Tibial nerve (tissue), 4 donors: ENCODE data around the gene SCN7A. TPM values are rescaled to one million over a fixed set of nuclear protein-coding genes. Genes with fewer than 3 reads are reported as not detected.
A peak's percentile ranks its signal among the peaks of the same experiment; 100 is the strongest.

Experiments
- DNase-seq, 2 donors: peaks; one replicate each; pipeline ENCODE4 v3.0.0-alpha.2; 2019; ENCODE audit warnings: low spot score in 2 of 2
- H3K27ac ChIP-seq, 4 donors: fragments of 200-600 bp; sonication (generic) in 3 of 4; one replicate each; pipeline ENCODE4 v1.5.1; 2017 to 2019; ENCODE audit warnings: mild to moderate bottlenecking in 1 of 4
- H3K27me3 ChIP-seq, 2 donors: fragments of 200-600 bp; sonication (generic) in 1 of 2; one replicate each; pipeline versions ENCODE4 v1.5.1 to v1.6.0; 2017 to 2019
- H3K36me3 ChIP-seq, 3 donors: fragments of 200-600 bp; sonication (generic); one replicate each; pipeline ENCODE4 v1.5.1; 2018 to 2019
- H3K4me1 ChIP-seq, 4 donors: fragments of 200-600 bp; sonication (generic) in 3 of 4; one replicate each; pipeline ENCODE4 v1.5.1; 2017 to 2019
- H3K4me3 ChIP-seq, 4 donors: fragments of 200-600 bp; sonication (generic) in 3 of 4; one replicate each; pipeline ENCODE4 v1.5.1; 2017 to 2019; ENCODE audit warnings: mild to moderate bottlenecking in 1 of 4, moderate library complexity in 1 of 4
- H3K9me3 ChIP-seq, 4 donors: fragments of 200-600 bp; sonication (generic) in 3 of 4; one replicate each; pipeline ENCODE4 v1.5.1; 2017 to 2019
- EP300 ChIP-seq, 2 donors: sonication (generic); formaldehyde crosslinking; IDR thresholded peaks; one replicate each; pipeline ENCODE4 v1.6.1; 2017; ENCODE audit warnings: antibody characterized with exemption in 2 of 2, mild to moderate bottlenecking in 1 of 2
- POLR2A ChIP-seq, 2 donors: fragments of 450-650 bp; IDR thresholded peaks; one replicate each; pipeline ENCODE4 v1.6.1; 2017; ENCODE audit warnings: antibody characterized with exemption in 2 of 2, mild to moderate bottlenecking in 2 of 2, moderate library complexity in 2 of 2
- WGBS, 2 donors: methylation state at CpG; one replicate each; pipeline ENCODE4 v1.1.5; 2018; 5-methylcytosine and 5-hydroxymethylcytosine counted together
- total RNA-seq, 4 donors: library from RNA; depleted of rRNA; stranded (reverse); fragments of >200 nt; gene quantifications; one replicate each; pipeline ENCODE4 v1.1.0, GENCODE V29; 2016
- TF ChIP-seq, protein P1 (sequence below), 5 experiments: fragments of 200-600 bp in 3 of 5; fragments of 450-650 bp in 2 of 5; sonication (generic) in 3 of 5; IDR thresholded peaks; one replicate each; pipeline ENCODE4 v1.5.1; 2016 to 2019; ENCODE audit warnings: antibody characterized with exemption in 5 of 5, mild to moderate bottlenecking in 3 of 5, moderate library complexity in 2 of 5

SCN7A gene
- total RNA-seq, 4 donors from 2014 or later, result 128 to 263 (median 149) TPM

DNA sequence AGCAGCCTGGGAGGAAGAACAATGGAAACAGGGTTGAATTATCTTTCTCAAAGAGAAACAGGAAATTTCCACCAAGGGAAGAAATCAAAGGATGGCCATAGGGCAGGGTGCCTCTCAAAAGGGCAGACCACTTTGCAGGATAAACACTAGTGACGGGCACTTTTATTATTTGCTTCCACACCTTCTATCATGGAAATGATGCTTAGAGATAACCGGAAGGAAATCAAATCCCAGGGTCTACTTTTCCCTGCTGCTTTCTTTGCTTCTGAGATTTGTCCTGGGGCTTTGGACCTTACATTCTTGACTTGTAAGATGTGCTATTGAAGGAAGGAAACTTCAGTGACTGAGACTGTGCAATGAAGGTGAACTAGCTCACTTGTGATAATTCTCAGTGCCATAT lies 117.2 kb downstream of the SCN7A start:
- peaks cover 0 to 13% (median 0%) of the 10 kb centered on the region in 4 donors for H3K4me1 ChIP-seq
- DNase-seq, result no peak
- TF ChIP-seq POLR2A (IDR thresholded peaks at IDR 0.05) (no peak), EP300 (IDR thresholded peaks at IDR 0.05) (no peak)
- TF ChIP-seq, protein P1, sequence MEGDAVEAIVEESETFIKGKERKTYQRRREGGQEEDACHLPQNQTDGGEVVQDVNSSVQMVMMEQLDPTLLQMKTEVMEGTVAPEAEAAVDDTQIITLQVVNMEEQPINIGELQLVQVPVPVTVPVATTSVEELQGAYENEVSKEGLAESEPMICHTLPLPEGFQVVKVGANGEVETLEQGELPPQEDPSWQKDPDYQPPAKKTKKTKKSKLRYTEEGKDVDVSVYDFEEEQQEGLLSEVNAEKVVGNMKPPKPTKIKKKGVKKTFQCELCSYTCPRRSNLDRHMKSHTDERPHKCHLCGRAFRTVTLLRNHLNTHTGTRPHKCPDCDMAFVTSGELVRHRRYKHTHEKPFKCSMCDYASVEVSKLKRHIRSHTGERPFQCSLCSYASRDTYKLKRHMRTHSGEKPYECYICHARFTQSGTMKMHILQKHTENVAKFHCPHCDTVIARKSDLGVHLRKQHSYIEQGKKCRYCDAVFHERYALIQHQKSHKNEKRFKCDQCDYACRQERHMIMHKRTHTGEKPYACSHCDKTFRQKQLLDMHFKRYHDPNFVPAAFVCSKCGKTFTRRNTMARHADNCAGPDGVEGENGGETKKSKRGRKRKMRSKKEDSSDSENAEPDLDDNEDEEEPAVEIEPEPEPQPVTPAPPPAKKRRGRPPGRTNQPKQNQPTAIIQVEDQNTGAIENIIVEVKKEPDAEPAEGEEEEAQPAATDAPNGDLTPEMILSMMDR (IDR thresholded peaks at IDR 0.05), result no peak
- no peaks in the 10 kb centered on the region for H3K9me3 ChIP-seq
- peak overlapping the region in 3 of 4 donors; percentile 48 to 80 (median 65) for H3K4me3 ChIP-seq
- H3K27ac ChIP-seq, result peak overlapping the region in 3 of 4 donors; percentile 52 to 77 (median 77)
- no peaks in the 10 kb centered on the region for H3K27me3 ChIP-seq
- no peaks in the 10 kb centered on the region for H3K36me3 ChIP-seq
- 45 to 55% methylated on average over 2 of the region's 2 CpGs for WGBS, 2 donors

DNA sequence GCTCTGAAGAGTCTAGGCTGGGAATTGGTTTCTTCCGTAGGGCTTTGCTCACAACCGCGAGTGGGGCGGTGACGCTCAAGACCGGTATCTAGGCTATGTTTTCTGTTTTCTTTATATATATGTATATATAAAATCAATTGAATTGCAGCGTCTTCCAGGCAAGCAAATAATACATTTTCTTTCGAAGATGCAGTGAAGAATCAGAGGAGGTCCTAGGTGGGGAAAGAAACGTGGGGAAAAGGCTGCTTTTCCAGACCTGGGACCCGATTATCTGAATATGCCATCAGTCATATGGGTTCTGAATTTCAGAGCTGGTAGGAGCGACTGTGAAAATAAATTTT lies 117.6 kb downstream of the SCN7A start:
- peak overlapping the region; percentile 48 to 80 (median 62) for H3K4me3 ChIP-seq
- TF ChIP-seq POLR2A (IDR thresholded peaks at IDR 0.05), result no peak
- no peak for TF ChIP-seq EP300 (IDR thresholded peaks at IDR 0.05)
- TF ChIP-seq, protein P1 (IDR thresholded peaks at IDR 0.05), result no peak
- peaks cover 0 to 13% (median 0%) of the 10 kb centered on the region in 4 donors for H3K4me1 ChIP-seq
- H3K9me3 ChIP-seq, result no peaks in the 10 kb centered on the region
- H3K27ac ChIP-seq, result peak overlapping the region; percentile 14 to 77 (median 64)
- DNase-seq, result no peak
- 6% methylated on average over 11 of the region's 11 CpGs for WGBS, 2 donors
- no peaks in the 10 kb centered on the region for H3K27me3 ChIP-seq
- no peaks in the 10 kb centered on the region for H3K36me3 ChIP-seq

DNA sequence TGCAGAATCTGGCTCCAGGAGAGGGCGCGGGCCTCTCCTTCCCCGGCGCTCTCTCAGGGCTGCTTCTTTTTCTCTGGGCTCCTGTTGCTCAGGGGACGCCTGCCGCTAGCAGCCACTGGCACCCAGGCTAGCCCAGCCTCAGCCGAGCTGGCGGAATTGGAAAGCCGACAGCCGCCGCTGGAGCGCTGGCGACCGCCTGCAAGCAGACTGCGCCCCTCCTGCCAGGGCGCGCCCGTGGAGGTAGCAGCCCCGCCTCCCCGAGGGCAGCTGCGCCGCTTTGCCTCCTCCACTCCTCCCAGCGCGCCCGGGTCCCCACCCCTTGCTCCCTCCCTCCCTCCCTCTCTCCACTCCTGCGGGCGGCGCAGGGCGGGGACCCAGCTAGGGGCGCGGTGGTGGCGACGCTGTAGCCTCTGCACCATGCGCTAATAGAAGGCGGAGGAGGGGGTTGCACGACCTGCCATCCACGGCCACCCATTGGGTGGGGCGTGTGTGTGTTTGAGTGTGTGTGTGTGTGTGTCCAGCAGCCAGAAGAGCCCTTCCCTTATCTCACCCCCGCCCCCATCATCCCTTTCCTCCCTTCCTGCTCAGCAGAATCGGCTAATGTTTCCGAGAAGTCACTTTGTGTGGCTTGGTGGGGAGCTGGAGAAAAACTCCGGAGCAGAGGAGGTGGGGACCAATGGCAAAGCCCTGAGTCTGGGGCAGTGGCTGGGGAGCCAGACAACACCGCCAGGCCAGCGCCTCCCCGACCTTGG lies 118.1 kb downstream of the SCN7A start, which contains the start of gene SCN9A:
SCN9A (minus strand) TSS at position 209 of the 752 bp plus-strand sequence. CDS start 64,188 bp downstream, outside the sequence.
- WGBS, 2 donors, result 0 to 1% methylated on average over 30 to 39 of the region's 45 CpGs
- TF ChIP-seq, protein P1 (IDR thresholded peaks at IDR 0.05), result peak in 1 of 5 experiments; percentile 8
- TF ChIP-seq EP300 (IDR thresholded peaks at IDR 0.05) (peak in 1 of 2 donors; percentile 55), POLR2A (IDR thresholded peaks at IDR 0.05) (peak in 1 of 2 donors; percentile 24)
- peak in 1 of 2 donors; percentile 41 for DNase-seq
- H3K9me3 ChIP-seq, result no peaks in the 10 kb centered on the region
- H3K36me3 ChIP-seq, result no peaks in the 10 kb centered on the region
- peak within 1 kb of the TSS; percentile 14 to 77 (median 64) for H3K27ac ChIP-seq
- H3K27me3 ChIP-seq, result no peaks in the 10 kb centered on the region
- peak within 1 kb of the TSS; percentile 48 to 80 (median 62) for H3K4me3 ChIP-seq
- H3K4me1 ChIP-seq, result peaks cover 0 to 13% (median 0%) of the 10 kb centered on the region in 4 donors

DNA sequence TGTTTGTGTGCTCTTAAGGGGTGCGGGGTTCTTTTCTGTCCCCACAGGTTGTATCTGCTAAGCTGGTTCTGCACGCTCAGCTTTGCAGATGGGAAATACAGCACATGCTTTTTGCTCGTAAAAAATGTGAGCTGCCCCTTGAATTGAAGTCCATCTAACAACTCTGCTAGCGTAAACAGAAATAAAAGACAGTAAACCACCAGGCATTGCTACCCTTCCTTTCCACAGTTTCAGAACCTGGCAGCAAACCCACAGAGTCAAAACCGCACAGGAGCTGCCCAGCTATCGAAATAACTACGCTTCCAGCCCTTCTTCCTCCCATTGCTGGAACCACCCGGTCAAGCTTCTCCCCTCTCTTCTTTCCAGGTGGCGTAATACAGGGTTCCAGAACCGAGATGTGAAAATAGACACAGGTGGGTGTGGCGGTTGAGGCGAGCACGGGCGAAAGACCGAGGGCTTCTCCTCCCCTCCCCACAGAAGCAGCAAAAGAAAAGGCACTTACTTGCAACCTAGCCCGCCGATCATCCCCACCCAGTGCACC lies 118.8 kb downstream of the SCN7A start:
- H3K4me3 ChIP-seq, result peak overlapping the region; percentile 48 to 80 (median 62)
- no peaks in the 10 kb centered on the region for H3K36me3 ChIP-seq
- H3K27me3 ChIP-seq, result no peaks in the 10 kb centered on the region
- no peak for DNase-seq
- no peaks in the 10 kb centered on the region for H3K9me3 ChIP-seq
- H3K27ac ChIP-seq, result peak overlapping the region; percentile 14 to 77 (median 64)
- 0 to 1% methylated on average over 14 to 17 of the region's 17 CpGs for WGBS, 2 donors
- no peak for TF ChIP-seq POLR2A (IDR thresholded peaks at IDR 0.05)
- TF ChIP-seq, protein P1 (IDR thresholded peaks at IDR 0.05), result no peak
- TF ChIP-seq EP300 (IDR thresholded peaks at IDR 0.05), result no peak
- peaks cover 0 to 13% (median 0%) of the 10 kb centered on the region in 4 donors for H3K4me1 ChIP-seq

DNA sequence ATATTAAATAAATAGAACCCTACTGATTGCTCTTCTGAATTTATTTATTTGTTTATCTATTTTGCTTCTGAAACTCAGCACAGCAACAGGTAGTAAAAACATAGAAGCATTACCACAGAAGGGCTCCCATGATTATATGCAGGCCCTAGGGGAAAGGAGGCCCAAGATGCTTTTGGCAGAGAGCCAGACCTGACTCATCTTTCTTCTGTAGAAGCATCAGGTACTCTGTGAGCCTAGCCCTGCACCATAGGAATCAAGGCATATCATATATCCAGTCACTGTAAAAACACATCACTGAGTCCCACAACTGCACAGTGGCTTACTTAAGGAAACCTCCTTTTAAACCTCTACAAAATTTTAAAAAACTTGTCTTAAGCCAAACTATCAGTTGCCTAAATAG lies 120.1 kb downstream of the SCN7A start:
- Histone ChIP-seq H3K27ac (no peak overlapping the region), H3K27me3 (no peaks in the 10 kb centered on the region), H3K4me3 (no peak overlapping the region), H3K4me1 (peaks cover 0 to 13% (median 0%) of the 10 kb centered on the region in 4 donors), H3K36me3 (no peaks in the 10 kb centered on the region), H3K9me3 (no peaks in the 10 kb centered on the region)
- TF ChIP-seq EP300 (IDR thresholded peaks at IDR 0.05) (no peak), POLR2A (IDR thresholded peaks at IDR 0.05) (no peak)
- TF ChIP-seq, protein P1 (IDR thresholded peaks at IDR 0.05), result no peak
- DNase-seq, result no peak
